ENCODE measurements around the gene ZFTA. TPM values are rescaled to one million over a fixed set of nuclear protein-coding genes. Genes with fewer than 3 reads are reported as not detected.

Gene ZFTA
- total and polyA plus RNA-seq, 2 experiments from 2014 or later: 8.3 to 36.6 TPM

DNA sequence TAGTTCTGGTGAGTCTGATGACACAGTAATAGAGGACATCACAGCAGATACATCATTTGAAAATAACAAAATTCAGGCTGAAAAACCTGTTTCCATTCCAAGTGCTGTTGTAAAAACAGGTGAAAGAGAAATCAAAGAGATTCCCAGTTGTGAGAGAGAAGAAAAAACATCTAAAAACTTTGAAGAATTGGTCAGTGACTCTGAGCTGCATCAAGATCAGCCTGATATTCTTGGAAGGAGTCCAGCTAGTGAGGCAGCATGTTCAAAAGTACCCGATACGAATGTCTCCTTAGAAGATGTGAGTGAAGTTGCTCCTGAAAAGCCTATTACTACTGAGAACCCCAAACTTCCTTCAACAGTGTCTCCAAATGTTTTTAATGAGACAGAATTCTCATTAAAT, 48.6 kb downstream of the ZFTA start:
- no peaks in the 10 kb centered on the region for H3F3A ChIP-seq (replicated peaks; ENCODE audit: low read depth)
- H3K4me3 ChIP-seq: no peak overlapping the region
- peaks cover 36% of the 10 kb centered on the region for H4K20me1 ChIP-seq (replicated peaks; ENCODE audit: insufficient read depth)
- no peaks in the 10 kb centered on the region for H3K9me3 Mint-ChIP-seq
- no peaks in the 10 kb centered on the region for H3K9me2 ChIP-seq (ENCODE audit: insufficient read depth)
- no peak overlapping the region for H3K27ac ChIP-seq (ENCODE audit: low read depth)
- H3K36me3 Mint-ChIP-seq (ENCODE audit: low read depth): no peaks in the 10 kb centered on the region
- no peak overlapping the region for H3K4me3 Mint-ChIP-seq
- DNase-seq (ENCODE audit: low spot score) (no peak), ATAC-seq (no peak)
- H3K36me3 ChIP-seq (ENCODE audit: insufficient read depth): 0 out of 2 replicates have a peak, but pooled peaks cover 8% of the 10 kb centered on the region
- 0 out of 2 replicates have a peak, but pooled peaks cover 4% of the 10 kb centered on the region for H3K4me1 ChIP-seq (ENCODE audit: insufficient read depth)
- no peaks in the 10 kb centered on the region for H3K4me1 Mint-ChIP-seq
- peaks cover 1% of the 10 kb centered on the region for H3K27me3 Mint-ChIP-seq (ENCODE audit: insufficient read depth, low read depth, poor library complexity)
- H3K79me2 ChIP-seq (replicated peaks; ENCODE audit: insufficient read depth): peaks cover 96% of the 10 kb centered on the region
- TF ChIP-seq POLR2AphosphoS5 (IDR thresholded peaks at IDR 0.05; ENCODE audit: low read depth) (no peak), EZH2 (IDR thresholded peaks at IDR 0.05; ENCODE audit: low read depth, unreplicated experiment) (no peak), STAT1 (IDR thresholded peaks at IDR 0.05; ENCODE audit: unreplicated experiment) (no peak), JUNB (IDR thresholded peaks at IDR 0.05; ENCODE audit: unreplicated experiment) (no peak), CREB1 (CRISPR knock-in tag; IDR thresholded peaks at IDR 0.05; ENCODE audit: low read depth) (no peak), NANOG (IDR thresholded peaks at IDR 0.05; ENCODE audit: borderline replicate concordance) (no peak), ZNF331 (CRISPR knock-in tag; IDR thresholded peaks at IDR 0.05; ENCODE audit: low read depth) (no peak), ZNF114 (CRISPR knock-in tag; IDR thresholded peaks at IDR 0.05) (no peak), EZH2phosphoT487 (IDR thresholded peaks at IDR 0.05; ENCODE audit: unreplicated experiment) (no peak)
- TF ChIP-seq, protein P1, sequence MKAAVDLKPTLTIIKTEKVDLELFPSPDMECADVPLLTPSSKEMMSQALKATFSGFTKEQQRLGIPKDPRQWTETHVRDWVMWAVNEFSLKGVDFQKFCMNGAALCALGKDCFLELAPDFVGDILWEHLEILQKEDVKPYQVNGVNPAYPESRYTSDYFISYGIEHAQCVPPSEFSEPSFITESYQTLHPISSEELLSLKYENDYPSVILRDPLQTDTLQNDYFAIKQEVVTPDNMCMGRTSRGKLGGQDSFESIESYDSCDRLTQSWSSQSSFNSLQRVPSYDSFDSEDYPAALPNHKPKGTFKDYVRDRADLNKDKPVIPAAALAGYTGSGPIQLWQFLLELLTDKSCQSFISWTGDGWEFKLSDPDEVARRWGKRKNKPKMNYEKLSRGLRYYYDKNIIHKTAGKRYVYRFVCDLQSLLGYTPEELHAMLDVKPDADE (IDR thresholded peaks at IDR 0.05): no peak
- TF ChIP-seq, protein P2, sequence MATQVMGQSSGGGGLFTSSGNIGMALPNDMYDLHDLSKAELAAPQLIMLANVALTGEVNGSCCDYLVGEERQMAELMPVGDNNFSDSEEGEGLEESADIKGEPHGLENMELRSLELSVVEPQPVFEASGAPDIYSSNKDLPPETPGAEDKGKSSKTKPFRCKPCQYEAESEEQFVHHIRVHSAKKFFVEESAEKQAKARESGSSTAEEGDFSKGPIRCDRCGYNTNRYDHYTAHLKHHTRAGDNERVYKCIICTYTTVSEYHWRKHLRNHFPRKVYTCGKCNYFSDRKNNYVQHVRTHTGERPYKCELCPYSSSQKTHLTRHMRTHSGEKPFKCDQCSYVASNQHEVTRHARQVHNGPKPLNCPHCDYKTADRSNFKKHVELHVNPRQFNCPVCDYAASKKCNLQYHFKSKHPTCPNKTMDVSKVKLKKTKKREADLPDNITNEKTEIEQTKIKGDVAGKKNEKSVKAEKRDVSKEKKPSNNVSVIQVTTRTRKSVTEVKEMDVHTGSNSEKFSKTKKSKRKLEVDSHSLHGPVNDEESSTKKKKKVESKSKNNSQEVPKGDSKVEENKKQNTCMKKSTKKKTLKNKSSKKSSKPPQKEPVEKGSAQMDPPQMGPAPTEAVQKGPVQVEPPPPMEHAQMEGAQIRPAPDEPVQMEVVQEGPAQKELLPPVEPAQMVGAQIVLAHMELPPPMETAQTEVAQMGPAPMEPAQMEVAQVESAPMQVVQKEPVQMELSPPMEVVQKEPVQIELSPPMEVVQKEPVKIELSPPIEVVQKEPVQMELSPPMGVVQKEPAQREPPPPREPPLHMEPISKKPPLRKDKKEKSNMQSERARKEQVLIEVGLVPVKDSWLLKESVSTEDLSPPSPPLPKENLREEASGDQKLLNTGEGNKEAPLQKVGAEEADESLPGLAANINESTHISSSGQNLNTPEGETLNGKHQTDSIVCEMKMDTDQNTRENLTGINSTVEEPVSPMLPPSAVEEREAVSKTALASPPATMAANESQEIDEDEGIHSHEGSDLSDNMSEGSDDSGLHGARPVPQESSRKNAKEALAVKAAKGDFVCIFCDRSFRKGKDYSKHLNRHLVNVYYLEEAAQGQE (IDR thresholded peaks at IDR 0.05; ENCODE audit: unreplicated experiment): no peak
- TF ChIP-seq, protein P3, sequence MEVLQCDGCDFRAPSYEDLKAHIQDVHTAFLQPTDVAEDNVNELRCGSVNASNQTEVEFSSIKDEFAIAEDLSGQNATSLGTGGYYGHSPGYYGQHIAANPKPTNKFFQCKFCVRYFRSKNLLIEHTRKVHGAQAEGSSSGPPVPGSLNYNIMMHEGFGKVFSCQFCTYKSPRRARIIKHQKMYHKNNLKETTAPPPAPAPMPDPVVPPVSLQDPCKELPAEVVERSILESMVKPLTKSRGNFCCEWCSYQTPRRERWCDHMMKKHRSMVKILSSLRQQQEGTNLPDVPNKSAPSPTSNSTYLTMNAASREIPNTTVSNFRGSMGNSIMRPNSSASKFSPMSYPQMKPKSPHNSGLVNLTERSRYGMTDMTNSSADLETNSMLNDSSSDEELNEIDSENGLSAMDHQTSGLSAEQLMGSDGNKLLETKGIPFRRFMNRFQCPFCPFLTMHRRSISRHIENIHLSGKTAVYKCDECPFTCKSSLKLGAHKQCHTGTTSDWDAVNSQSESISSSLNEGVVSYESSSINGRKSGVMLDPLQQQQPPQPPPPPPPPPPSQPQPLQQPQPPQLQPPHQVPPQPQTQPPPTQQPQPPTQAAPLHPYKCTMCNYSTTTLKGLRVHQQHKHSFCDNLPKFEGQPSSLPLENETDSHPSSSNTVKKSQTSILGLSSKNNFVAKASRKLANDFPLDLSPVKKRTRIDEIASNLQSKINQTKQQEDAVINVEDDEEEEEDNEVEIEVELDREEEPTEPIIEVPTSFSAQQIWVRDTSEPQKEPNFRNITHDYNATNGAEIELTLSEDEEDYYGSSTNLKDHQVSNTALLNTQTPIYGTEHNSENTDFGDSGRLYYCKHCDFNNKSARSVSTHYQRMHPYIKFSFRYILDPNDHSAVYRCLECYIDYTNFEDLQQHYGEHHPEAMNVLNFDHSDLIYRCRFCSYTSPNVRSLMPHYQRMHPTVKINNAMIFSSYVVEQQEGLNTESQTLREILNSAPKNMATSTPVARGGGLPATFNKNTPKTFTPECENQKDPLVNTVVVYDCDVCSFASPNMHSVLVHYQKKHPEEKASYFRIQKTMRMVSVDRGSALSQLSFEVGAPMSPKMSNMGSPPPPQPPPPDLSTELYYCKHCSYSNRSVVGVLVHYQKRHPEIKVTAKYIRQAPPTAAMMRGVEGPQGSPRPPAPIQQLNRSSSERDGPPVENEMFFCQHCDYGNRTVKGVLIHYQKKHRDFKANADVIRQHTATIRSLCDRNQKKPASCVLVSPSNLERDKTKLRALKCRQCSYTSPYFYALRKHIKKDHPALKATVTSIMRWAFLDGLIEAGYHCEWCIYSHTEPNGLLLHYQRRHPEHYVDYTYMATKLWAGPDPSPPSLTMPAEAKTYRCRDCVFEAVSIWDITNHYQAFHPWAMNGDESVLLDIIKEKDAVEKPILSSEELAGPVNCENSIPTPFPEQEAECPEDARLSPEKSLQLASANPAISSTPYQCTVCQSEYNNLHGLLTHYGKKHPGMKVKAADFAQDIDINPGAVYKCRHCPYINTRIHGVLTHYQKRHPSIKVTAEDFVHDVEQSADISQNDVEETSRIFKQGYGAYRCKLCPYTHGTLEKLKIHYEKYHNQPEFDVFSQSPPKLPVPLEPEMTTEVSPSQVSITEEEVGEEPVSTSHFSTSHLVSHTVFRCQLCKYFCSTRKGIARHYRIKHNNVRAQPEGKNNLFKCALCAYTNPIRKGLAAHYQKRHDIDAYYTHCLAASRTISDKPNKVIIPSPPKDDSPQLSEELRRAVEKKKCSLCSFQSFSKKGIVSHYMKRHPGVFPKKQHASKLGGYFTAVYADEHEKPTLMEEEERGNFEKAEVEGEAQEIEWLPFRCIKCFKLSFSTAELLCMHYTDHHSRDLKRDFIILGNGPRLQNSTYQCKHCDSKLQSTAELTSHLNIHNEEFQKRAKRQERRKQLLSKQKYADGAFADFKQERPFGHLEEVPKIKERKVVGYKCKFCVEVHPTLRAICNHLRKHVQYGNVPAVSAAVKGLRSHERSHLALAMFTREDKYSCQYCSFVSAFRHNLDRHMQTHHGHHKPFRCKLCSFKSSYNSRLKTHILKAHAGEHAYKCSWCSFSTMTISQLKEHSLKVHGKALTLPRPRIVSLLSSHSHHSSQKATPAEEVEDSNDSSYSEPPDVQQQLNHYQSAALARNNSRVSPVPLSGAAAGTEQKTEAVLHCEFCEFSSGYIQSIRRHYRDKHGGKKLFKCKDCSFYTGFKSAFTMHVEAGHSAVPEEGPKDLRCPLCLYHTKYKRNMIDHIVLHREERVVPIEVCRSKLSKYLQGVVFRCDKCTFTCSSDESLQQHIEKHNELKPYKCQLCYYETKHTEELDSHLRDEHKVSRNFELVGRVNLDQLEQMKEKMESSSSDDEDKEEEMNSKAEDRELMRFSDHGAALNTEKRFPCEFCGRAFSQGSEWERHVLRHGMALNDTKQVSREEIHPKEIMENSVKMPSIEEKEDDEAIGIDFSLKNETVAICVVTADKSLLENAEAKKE (CRISPR knock-in tag; IDR thresholded peaks at IDR 0.05): no peak
- TF ChIP-seq, protein P4, sequence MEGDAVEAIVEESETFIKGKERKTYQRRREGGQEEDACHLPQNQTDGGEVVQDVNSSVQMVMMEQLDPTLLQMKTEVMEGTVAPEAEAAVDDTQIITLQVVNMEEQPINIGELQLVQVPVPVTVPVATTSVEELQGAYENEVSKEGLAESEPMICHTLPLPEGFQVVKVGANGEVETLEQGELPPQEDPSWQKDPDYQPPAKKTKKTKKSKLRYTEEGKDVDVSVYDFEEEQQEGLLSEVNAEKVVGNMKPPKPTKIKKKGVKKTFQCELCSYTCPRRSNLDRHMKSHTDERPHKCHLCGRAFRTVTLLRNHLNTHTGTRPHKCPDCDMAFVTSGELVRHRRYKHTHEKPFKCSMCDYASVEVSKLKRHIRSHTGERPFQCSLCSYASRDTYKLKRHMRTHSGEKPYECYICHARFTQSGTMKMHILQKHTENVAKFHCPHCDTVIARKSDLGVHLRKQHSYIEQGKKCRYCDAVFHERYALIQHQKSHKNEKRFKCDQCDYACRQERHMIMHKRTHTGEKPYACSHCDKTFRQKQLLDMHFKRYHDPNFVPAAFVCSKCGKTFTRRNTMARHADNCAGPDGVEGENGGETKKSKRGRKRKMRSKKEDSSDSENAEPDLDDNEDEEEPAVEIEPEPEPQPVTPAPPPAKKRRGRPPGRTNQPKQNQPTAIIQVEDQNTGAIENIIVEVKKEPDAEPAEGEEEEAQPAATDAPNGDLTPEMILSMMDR (conservative IDR thresholded peaks at IDR 0.05; ENCODE audit: low read depth in 2 of 2): no peak
- no peaks in the 10 kb centered on the region for H3K27me3 ChIP-seq (ENCODE audit: insufficient read depth)
- no peak overlapping the region for H3K4me2 ChIP-seq
- no peak overlapping the region for H2AFZ ChIP-seq
- no peak overlapping the region for H3K27ac Mint-ChIP-seq

All from GM23338 (cell line).